Jurkat, Clone E6-1 (cell line): ENCODE data around the gene DNAJA3.

Experiments used
- DNase-seq: peaks from one replicate; pipeline ENCODE4 v3.0.0-alpha.2; 2011; ENCODE audit warnings: low read depth, low spot score
- H3K4me3 ChIP-seq: 2 replicates; pipeline ENCODE4 v1.5.1; 2011; ENCODE audit warnings: mild to moderate bottlenecking, low read length, control low read depth, moderate library complexity

The DNAJA3 gene

GRCh38 chr16:4403133-4403949 is 22.3 kb upstream of the DNAJA3 start:
- DNase-seq, result no peak
- H3K4me3 ChIP-seq, result no peak overlapping the region

- no peak overlapping the region for H3K4me3 ChIP-seq
- no peak for DNase-seq
These were observed 21.3 kb upstream of the DNAJA3 start for GRCh38 chr16:4404247-4404966.

- DNase-seq, result no peak
- no peak overlapping the region for H3K4me3 ChIP-seq
These were observed 20.5 kb upstream of the DNAJA3 start for GRCh38 chr16:4404967-4405696.

GRCh38 chr16:4407543-4408322 is 17.9 kb upstream of the DNAJA3 start:
- DNase-seq, result no peak

GRCh38 chr16:4408323-4408690 is 17.4 kb upstream of the DNAJA3 start:
- no peak for DNase-seq
- no peak overlapping the region for H3K4me3 ChIP-seq

More at GRCh38 chr16:4407543-4408322, 17.9 kb upstream of the DNAJA3 start:
- no peak overlapping the region for H3K4me3 ChIP-seq

- no peak for DNase-seq
- H3K4me3 ChIP-seq, result no peak overlapping the region
These were observed 16.4 kb upstream of the DNAJA3 start for GRCh38 chr16:4409081-4409932.

- H3K4me3 ChIP-seq, result no peak overlapping the region
- peak; percentile 24 for DNase-seq
These were observed 15.2 kb upstream of the DNAJA3 start for GRCh38 chr16:4410335-4411075.

GRCh38 chr16:4411684-4412083 is 14.0 kb upstream of the DNAJA3 start:
- H3K4me3 ChIP-seq, result no peak overlapping the region
- DNase-seq, result no peak

GRCh38 chr16:4412159-4412558 is 13.5 kb upstream of the DNAJA3 start:
- no peak for DNase-seq
- H3K4me3 ChIP-seq, result no peak overlapping the region

- no peak for DNase-seq
- no peak overlapping the region for H3K4me3 ChIP-seq
These were observed 12.8 kb upstream of the DNAJA3 start for GRCh38 chr16:4412854-4413253.

GRCh38 chr16:4414187-4414917 is 11.3 kb upstream of the DNAJA3 start:
- no peak for DNase-seq

GRCh38 chr16:4415538-4416199 is 10.0 kb upstream of the DNAJA3 start:
- DNase-seq, result no peak
- peak overlapping the region; percentile 59 for H3K4me3 ChIP-seq

More at GRCh38 chr16:4414187-4414917, 11.3 kb upstream of the DNAJA3 start:
- H3K4me3 ChIP-seq, result no peak overlapping the region

- peak; percentile 85 for DNase-seq
- peak within 1 kb of the TSS; percentile 59 for H3K4me3 ChIP-seq
These were observed 9.3 kb upstream of the DNAJA3 start, which contains the start of gene CORO7 for GRCh38 chr16:4416200-4417032. Gene CORO7, minus strand, starts transcription at chr16:4416596. Its CDS starts 78 bp downstream, at chr16:4416518.

GRCh38 chr16:4419402-4419959 is 6.2 kb upstream of the DNAJA3 start:
- no peak overlapping the region for H3K4me3 ChIP-seq
- DNase-seq, result no peak

GRCh38 chr16:4420505-4421105 is 5.1 kb upstream of the DNAJA3 start:
- H3K4me3 ChIP-seq, result no peak overlapping the region
- no peak for DNase-seq
